ENCODE data around the gene FAM234B.

DNA sequence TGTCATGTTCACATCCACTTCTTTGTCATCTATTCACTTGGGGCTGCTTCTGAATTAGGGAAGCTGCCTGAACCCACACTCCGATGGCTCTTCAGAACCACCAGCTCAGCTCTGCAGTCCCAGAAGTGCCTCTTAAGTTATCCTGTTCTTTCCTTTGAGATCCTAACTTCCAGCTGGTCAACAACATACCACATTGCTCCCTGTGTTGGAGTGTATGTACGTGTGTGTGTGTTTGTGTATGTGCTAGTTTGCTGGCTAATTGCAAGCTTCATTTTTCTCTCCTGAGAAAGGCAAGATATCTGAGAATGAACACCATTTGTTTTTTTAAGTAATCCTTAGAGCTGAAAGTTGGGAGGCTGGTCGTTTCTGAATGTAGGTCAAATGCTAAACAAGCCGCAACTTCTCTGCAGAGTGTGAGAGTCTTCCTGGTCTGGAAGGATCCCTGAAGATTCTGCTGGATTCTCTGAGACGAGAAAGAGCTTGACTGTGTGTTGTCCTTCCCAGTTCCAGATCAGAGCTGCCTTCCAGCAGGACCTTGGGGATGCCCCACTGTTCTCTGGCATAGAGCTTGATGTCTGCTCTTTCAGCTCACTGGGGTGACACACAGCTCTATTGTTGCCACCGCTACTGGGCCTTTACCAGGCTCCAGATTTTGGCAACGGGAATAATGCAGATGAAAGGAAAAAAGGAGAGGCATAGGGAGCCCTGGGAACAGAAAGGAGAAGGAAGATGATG lies 58.4 kb downstream of the FAM234B start:
- TF ChIP-seq, protein P1, sequence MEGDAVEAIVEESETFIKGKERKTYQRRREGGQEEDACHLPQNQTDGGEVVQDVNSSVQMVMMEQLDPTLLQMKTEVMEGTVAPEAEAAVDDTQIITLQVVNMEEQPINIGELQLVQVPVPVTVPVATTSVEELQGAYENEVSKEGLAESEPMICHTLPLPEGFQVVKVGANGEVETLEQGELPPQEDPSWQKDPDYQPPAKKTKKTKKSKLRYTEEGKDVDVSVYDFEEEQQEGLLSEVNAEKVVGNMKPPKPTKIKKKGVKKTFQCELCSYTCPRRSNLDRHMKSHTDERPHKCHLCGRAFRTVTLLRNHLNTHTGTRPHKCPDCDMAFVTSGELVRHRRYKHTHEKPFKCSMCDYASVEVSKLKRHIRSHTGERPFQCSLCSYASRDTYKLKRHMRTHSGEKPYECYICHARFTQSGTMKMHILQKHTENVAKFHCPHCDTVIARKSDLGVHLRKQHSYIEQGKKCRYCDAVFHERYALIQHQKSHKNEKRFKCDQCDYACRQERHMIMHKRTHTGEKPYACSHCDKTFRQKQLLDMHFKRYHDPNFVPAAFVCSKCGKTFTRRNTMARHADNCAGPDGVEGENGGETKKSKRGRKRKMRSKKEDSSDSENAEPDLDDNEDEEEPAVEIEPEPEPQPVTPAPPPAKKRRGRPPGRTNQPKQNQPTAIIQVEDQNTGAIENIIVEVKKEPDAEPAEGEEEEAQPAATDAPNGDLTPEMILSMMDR (conservative IDR thresholded peaks at IDR 0.05; ENCODE audit: low read depth in 2 of 2), result no peak
- no peak for TF ChIP-seq CREB1 (CRISPR knock-in tag; IDR thresholded peaks at IDR 0.05; ENCODE audit: low read depth)
- no peak for TF ChIP-seq EZH2phosphoT487 (IDR thresholded peaks at IDR 0.05; ENCODE audit: unreplicated experiment)

Measured in GM23338 (cell line).